Measurements from ENCODE around the gene PFKM. TPM values are rescaled to one million over a fixed set of nuclear protein-coding genes. Genes with fewer than 3 reads are reported as not detected.

Gene PFKM
- total RNA-seq, 4 donors from 2014 or later, result 21.7 to 48.8 (median 32.7) TPM

DNA sequence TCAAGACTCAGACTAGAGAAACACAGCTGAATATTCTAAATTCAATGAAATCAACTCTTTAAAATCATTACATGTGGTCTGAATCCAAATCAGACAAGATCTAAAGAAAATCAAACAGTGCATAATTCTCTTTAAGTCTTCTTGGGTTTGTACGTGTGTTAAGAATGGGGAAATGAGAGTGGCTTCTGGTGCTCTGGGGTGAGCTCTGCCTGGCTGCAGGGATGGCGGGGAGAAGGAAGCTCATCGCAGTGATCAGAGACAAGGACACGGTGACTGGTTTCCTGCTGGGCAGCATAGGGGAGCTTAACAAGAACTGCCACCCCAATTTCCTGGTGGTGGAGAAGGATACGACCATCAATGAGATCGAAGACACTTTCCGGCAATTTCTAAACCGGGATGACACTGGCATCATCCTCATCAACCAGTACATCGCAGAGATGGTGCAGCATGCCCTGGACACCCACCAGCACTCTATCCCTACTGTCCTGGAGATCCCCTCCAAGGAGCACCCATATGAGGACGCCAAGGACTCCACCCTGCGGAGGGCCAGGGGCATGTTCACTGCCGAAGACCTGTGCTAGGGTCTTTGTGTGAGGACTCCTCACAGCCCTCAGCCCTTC lies 34.2 kb upstream of the PFKM start:
- DNase-seq, result no peak
- in situ Hi-C loops (cut with MboI; ENCODE audit: low pct_ligation_motif_present in 1 of 4, low pct_unique_long_range_greater_than_20kb in 1 of 4, low sequenced_read_pairs in 3 of 4), result no loop called here
- no peak overlapping the region for H3K4me3 ChIP-seq
- no peak overlapping the region for H3K27ac ChIP-seq
- 82 to 87% methylated on average over 4 to 12 of the region's 12 CpGs for WGBS, 2 donors (ENCODE audit: low coverage in 1 of 2)
- intact Hi-C loops (cut with DNase I; ENCODE audit: low total_unique reads), result no loop called here
- H3K9me3 ChIP-seq, result no peaks in the 10 kb centered on the region
- TF ChIP-seq POLR2AphosphoS5 (IDR thresholded peaks at IDR 0.05), result no peak
- TF ChIP-seq POLR2A (IDR thresholded peaks at IDR 0.05), result no peak
- TF ChIP-seq EP300 (IDR thresholded peaks at IDR 0.05; ENCODE audit: low read depth), result no peak
- no peak for TF ChIP-seq CTCF (IDR thresholded peaks at IDR 0.05)
- peaks cover 0 to 30% (median 9%) of the 10 kb centered on the region in 4 donors for H3K36me3 ChIP-seq
- no peaks in the 10 kb centered on the region for H3K4me1 ChIP-seq
- no peaks in the 10 kb centered on the region for H3K27me3 ChIP-seq

GRCh38 chr12:48086327-48086726 lies 32.8 kb upstream of the PFKM start:
- no peak for DNase-seq
- H3K36me3 ChIP-seq, result peaks cover 0 to 30% (median 9%) of the 10 kb centered on the region in 4 donors
- intact Hi-C loops (cut with DNase I; ENCODE audit: low total_unique reads) (no loop called here), in situ Hi-C loops (cut with MboI; ENCODE audit: low pct_ligation_motif_present in 1 of 4, low pct_unique_long_range_greater_than_20kb in 1 of 4, low sequenced_read_pairs in 3 of 4) (no loop called here)
- no peaks in the 10 kb centered on the region for H3K9me3 ChIP-seq
- 76 to 91% methylated on average over 3 of the region's 3 CpGs for WGBS, 2 donors (ENCODE audit: low coverage in 1 of 2)
- no peak overlapping the region for H3K4me3 ChIP-seq
- H3K4me1 ChIP-seq, result no peaks in the 10 kb centered on the region
- no peaks in the 10 kb centered on the region for H3K27me3 ChIP-seq
- TF ChIP-seq EP300 (IDR thresholded peaks at IDR 0.05; ENCODE audit: low read depth), result no peak
- TF ChIP-seq POLR2A (IDR thresholded peaks at IDR 0.05), result no peak
- no peak for TF ChIP-seq POLR2AphosphoS5 (IDR thresholded peaks at IDR 0.05)
- no peak for TF ChIP-seq CTCF (IDR thresholded peaks at IDR 0.05)
- no peak overlapping the region for H3K27ac ChIP-seq

- TF ChIP-seq POLR2A (IDR thresholded peaks at IDR 0.05), result no peak
- TF ChIP-seq POLR2AphosphoS5 (IDR thresholded peaks at IDR 0.05), result no peak
- TF ChIP-seq CTCF (IDR thresholded peaks at IDR 0.05), result no peak
- TF ChIP-seq EP300 (IDR thresholded peaks at IDR 0.05; ENCODE audit: low read depth), result no peak
- H3K9me3 ChIP-seq, result no peaks in the 10 kb centered on the region
- no peaks in the 10 kb centered on the region for H3K4me1 ChIP-seq
- in situ Hi-C loops (cut with MboI; ENCODE audit: low pct_ligation_motif_present in 1 of 4, low pct_unique_long_range_greater_than_20kb in 1 of 4, low sequenced_read_pairs in 3 of 4) (no loop called here), intact Hi-C loops (cut with DNase I; ENCODE audit: low total_unique reads) (no loop called here)
- no peak overlapping the region for H3K4me3 ChIP-seq
- peaks cover 0 to 31% (median 15%) of the 10 kb centered on the region in 4 donors for H3K36me3 ChIP-seq
- DNase-seq, result no peak
- H3K27ac ChIP-seq, result no peak overlapping the region
- H3K27me3 ChIP-seq, result no peaks in the 10 kb centered on the region
- 82 to 92% methylated on average over 1 of the region's 1 CpG for WGBS, 2 donors (ENCODE audit: low coverage in 1 of 2)
Measured at GRCh38 chr12:48092611-48093010, 26.6 kb upstream of the PFKM start.

DNA sequence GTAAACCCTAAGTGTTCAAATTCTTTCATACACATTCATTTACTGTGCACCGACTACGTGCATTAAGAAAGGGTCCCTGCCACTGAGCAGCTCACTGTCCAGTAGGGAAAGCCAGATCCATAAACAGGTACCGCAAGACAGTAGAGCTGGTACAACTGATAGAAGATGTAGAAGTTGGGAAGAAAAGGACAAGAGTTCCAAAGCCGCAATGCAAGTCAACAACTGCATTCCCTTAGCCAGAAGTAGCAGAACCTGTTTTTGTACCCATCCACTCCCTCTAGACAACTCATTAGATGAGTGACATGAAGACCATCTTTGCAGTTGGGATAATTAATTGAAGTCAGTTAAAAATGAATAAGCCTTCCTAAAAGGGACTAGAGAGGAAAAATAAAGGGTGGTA lies 14.6 kb upstream of the PFKM start:
- in situ Hi-C loops (cut with MboI; ENCODE audit: low pct_ligation_motif_present in 1 of 4, low pct_unique_long_range_greater_than_20kb in 1 of 4, low sequenced_read_pairs in 3 of 4), result loop anchor here in 1 of 4 donors (10.0 kb wide), 1 partner anchor 60 kb away; no protein-coding TSS in a partner anchor

More for the DNA sequence above, 14.6 kb upstream of the PFKM start:
- intact Hi-C loops (cut with DNase I; ENCODE audit: low total_unique reads), result loop anchor here (10.0 kb wide), 1 partner anchor 50 kb away; the partner anchor contains the start of gene ASB8
- Histone ChIP-seq H3K27me3 (no peaks in the 10 kb centered on the region), H3K27ac (peak overlapping the region in 1 of 4 donors; percentile 94), H3K4me3 (peak overlapping the region in 2 of 4 donors; percentile 84 to 90), H3K9me3 (no peaks in the 10 kb centered on the region), H3K36me3 (no peaks in the 10 kb centered on the region), H3K4me1 (peaks cover 8 to 21% (median 17%) of the 10 kb centered on the region in 4 donors)
- WGBS, 2 donors (ENCODE audit: low coverage in 1 of 2), result 57 to 60% methylated on average over 4 of the region's 4 CpGs
- TF ChIP-seq CTCF (IDR thresholded peaks at IDR 0.05) (no peak), EP300 (IDR thresholded peaks at IDR 0.05; ENCODE audit: low read depth) (no peak), POLR2AphosphoS5 (IDR thresholded peaks at IDR 0.05) (no peak), POLR2A (IDR thresholded peaks at IDR 0.05) (no peak)
- no peak for DNase-seq
